Hepatocyte (in vitro differentiated cells): ENCODE results near the gene RCVRN. TPM values are rescaled to one million over a fixed set of nuclear protein-coding genes. Genes with fewer than 3 reads are reported as not detected.

Source experiments
- DNase-seq: peaks from one replicate; pipeline ENCODE4 v3.0.0-alpha.2; 2016; ENCODE audit warnings: low spot score
- H2AFZ ChIP-seq: fragments of 200-600 bp; sonication (generic); 2 replicates; pipeline ENCODE4 v1.6.0; 2016; ENCODE audit warnings: antibody characterized with exemption, mild to moderate bottlenecking
- H3K27ac ChIP-seq: fragments of 200-600 bp; sonication (generic); 2 replicates; pipeline ENCODE4 v1.5.1; 2016; ENCODE audit warnings: mild to moderate bottlenecking
- H3K27me3 ChIP-seq: fragments of 200-600 bp; sonication (generic); 2 replicates; pipeline ENCODE4 v1.6.1; 2016
- H3K36me3 ChIP-seq: fragments of 200-600 bp; sonication (generic); replicated peaks from 2 replicates; pipeline ENCODE4 v1.5.1; 2016; ENCODE audit warnings: low read depth; ENCODE audit not compliant: insufficient read depth
- H3K4me1 ChIP-seq: fragments of 200-600 bp; sonication (generic); 2 replicates; pipeline ENCODE4 v1.5.1; 2016; ENCODE audit warnings: mild to moderate bottlenecking, moderate library complexity; ENCODE audit not compliant: insufficient read depth
- H3K4me2 ChIP-seq: fragments of 200-600 bp; sonication (generic); 2 replicates; pipeline ENCODE4 v1.6.0; 2016
- H3K4me3 ChIP-seq: fragments of 200-600 bp; sonication (generic); 2 replicates; pipeline ENCODE4 v1.5.1; 2016; ENCODE audit warnings: mild to moderate bottlenecking
- H3K79me2 ChIP-seq: fragments of 200-600 bp; sonication (generic); 2 replicates; pipeline ENCODE4 v1.6.0; 2017; ENCODE audit warnings: mild to moderate bottlenecking
- H3K9me2 ChIP-seq: fragments of 200-600 bp; sonication (generic); replicated peaks from 2 replicates; pipeline ENCODE4 v1.6.0; 2017; ENCODE audit warnings: mild to moderate bottlenecking; ENCODE audit not compliant: insufficient read depth
- H3K9me3 ChIP-seq: fragments of 200-600 bp; sonication (generic); 2 replicates; pipeline ENCODE4 v1.5.1; 2016; ENCODE audit warnings: low read depth, mild to moderate bottlenecking
- H4K20me1 ChIP-seq: fragments of 200-600 bp; sonication (generic); 2 replicates; pipeline ENCODE4 v1.6.0; 2016; ENCODE audit warnings: mild to moderate bottlenecking; ENCODE audit not compliant: insufficient read depth, poor library complexity, severe bottlenecking
- EZH2 ChIP-seq: fragments of 200-600 bp; sonication (generic); IDR thresholded peaks from 2 replicates; pipeline ENCODE4 v1.6.1; 2016; ENCODE audit warnings: antibody characterized with exemption, mild to moderate bottlenecking, borderline replicate concordance
- EZH2phosphoT487 ChIP-seq: fragments of 200-600 bp; sonication (generic); IDR thresholded peaks from one replicate; pipeline ENCODE4 v1.6.1; 2018; ENCODE audit warnings: antibody characterized with exemption, mild to moderate bottlenecking, low read depth, moderate library complexity; ENCODE audit not compliant: unreplicated experiment, severe bottlenecking
- WGBS: methylation state at CpG from one replicate; pipeline ENCODE4 v1.1.6; 2016; ENCODE audit warnings: low lambda C conversion rate; ENCODE audit errors: missing lambda C conversion rate; 5-methylcytosine and 5-hydroxymethylcytosine counted together
- polyA plus RNA-seq: library from polyadenylated mRNA; unstranded; fragments of >200 nt; fragmentation: Nextera tagmentation; extraction: Ambion mirVana; gene quantifications from 2 replicates; pipeline ENCODE4 v1.2.1, GENCODE V29; 2016
- total RNA-seq: library from RNA; depleted of rRNA; stranded (reverse); fragments of >200 nt; gene quantifications from 2 replicates; pipeline ENCODE4 v1.2.3, GENCODE V29; 2014
- TF ChIP-seq, protein P1 (sequence below): fragments of 200-600 bp; sonication (generic); IDR thresholded peaks from 2 replicates; pipeline ENCODE4 v1.5.1; 2016; ENCODE audit warnings: antibody characterized with exemption, mild to moderate bottlenecking; ENCODE audit not compliant: poor library complexity

RCVRN gene
- total and polyA plus RNA-seq, 2 experiments from 2014 or later = 0.07 to 0.50 TPM

DNA sequence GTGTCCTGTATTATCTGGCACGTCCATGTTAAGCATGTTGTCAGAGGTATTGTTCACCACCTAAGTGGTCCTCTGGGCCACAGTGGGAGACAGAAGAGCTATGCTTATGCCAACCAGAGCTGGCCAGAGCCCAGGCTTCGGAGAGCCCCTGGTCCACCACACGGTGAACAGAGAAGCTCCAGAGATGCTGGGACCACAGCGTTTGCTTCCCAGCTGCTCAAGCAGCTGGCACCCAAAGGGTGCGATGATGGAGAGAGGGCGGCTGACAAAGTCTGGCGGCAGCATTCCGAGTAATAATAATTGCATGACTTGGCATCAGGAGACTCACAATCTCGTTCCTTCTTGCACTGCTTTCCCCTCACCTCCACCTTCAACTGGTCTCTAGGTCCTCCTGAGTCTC, 35.8 kb upstream of the RCVRN start:
- no peak for DNase-seq
- H3K4me3 ChIP-seq = no peak overlapping the region
- H3K27me3 ChIP-seq = no peaks in the 10 kb centered on the region
- H3K36me3 ChIP-seq = no peaks in the 10 kb centered on the region
- no peaks in the 10 kb centered on the region for H3K9me3 ChIP-seq
- H3K79me2 ChIP-seq = no peaks in the 10 kb centered on the region
- H3K4me2 ChIP-seq = no peak overlapping the region
- TF ChIP-seq, protein P1, sequence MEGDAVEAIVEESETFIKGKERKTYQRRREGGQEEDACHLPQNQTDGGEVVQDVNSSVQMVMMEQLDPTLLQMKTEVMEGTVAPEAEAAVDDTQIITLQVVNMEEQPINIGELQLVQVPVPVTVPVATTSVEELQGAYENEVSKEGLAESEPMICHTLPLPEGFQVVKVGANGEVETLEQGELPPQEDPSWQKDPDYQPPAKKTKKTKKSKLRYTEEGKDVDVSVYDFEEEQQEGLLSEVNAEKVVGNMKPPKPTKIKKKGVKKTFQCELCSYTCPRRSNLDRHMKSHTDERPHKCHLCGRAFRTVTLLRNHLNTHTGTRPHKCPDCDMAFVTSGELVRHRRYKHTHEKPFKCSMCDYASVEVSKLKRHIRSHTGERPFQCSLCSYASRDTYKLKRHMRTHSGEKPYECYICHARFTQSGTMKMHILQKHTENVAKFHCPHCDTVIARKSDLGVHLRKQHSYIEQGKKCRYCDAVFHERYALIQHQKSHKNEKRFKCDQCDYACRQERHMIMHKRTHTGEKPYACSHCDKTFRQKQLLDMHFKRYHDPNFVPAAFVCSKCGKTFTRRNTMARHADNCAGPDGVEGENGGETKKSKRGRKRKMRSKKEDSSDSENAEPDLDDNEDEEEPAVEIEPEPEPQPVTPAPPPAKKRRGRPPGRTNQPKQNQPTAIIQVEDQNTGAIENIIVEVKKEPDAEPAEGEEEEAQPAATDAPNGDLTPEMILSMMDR = no peak
- TF ChIP-seq EZH2phosphoT487 (no peak), EZH2 (no peak)
- H3K27ac ChIP-seq = no peak overlapping the region
- peaks cover 16% of the 10 kb centered on the region for H3K4me1 ChIP-seq
- H3K9me2 ChIP-seq = no peaks in the 10 kb centered on the region
- 91% methylated on average over 9 of the region's 9 CpGs for WGBS
- H4K20me1 ChIP-seq = no peaks in the 10 kb centered on the region
- no peak overlapping the region for H2AFZ ChIP-seq

GRCh38 chr17:9938764-9939163, 33.7 kb upstream of the RCVRN start:
- Histone ChIP-seq H3K79me2 (no peaks in the 10 kb centered on the region), H2AFZ (no peak overlapping the region), H3K4me2 (no peak overlapping the region), H3K9me2 (no peaks in the 10 kb centered on the region), H3K36me3 (no peaks in the 10 kb centered on the region), H3K4me1 (peaks cover 16% of the 10 kb centered on the region), H3K27me3 (no peaks in the 10 kb centered on the region), H3K9me3 (no peaks in the 10 kb centered on the region), H3K27ac (no peak overlapping the region), H4K20me1 (no peaks in the 10 kb centered on the region), H3K4me3 (no peak overlapping the region)
- 93% methylated on average over 1 of the region's 1 CpG for WGBS
- DNase-seq = no peak
- TF ChIP-seq EZH2 (no peak), EZH2phosphoT487 (no peak)
- TF ChIP-seq, protein P1 = no peak

- H3K4me2 ChIP-seq = no peak overlapping the region
- H3K27ac ChIP-seq = peak overlapping the region; percentile 61
- peaks cover 16% of the 10 kb centered on the region for H3K4me1 ChIP-seq
- DNase-seq = no peak
- H3K9me3 ChIP-seq = no peaks in the 10 kb centered on the region
- 92% methylated on average over 9 of the region's 9 CpGs for WGBS
- no peaks in the 10 kb centered on the region for H4K20me1 ChIP-seq
- H3K79me2 ChIP-seq = no peaks in the 10 kb centered on the region
- TF ChIP-seq, protein P1 = no peak
- TF ChIP-seq EZH2 = no peak
- TF ChIP-seq EZH2phosphoT487 = no peak
- H3K36me3 ChIP-seq = no peaks in the 10 kb centered on the region
- H3K9me2 ChIP-seq = no peaks in the 10 kb centered on the region
- H3K27me3 ChIP-seq = no peaks in the 10 kb centered on the region
- no peak overlapping the region for H3K4me3 ChIP-seq
- H2AFZ ChIP-seq = no peak overlapping the region
Measured at GRCh38 chr17:9937901-9938300, 32.8 kb upstream of the RCVRN start.
